KBM-7 (cell line): ENCODE results near the gene PLA2G4F.
A peak's percentile ranks its signal among the peaks of the same experiment; 100 is the strongest.

Source experiments
- DNase-seq: peaks from one replicate; pipeline ENCODE4 v3.0.0-alpha.2; 2015
- in situ Hi-C: fragments of 300-500 bp; cut with MboI; formaldehyde crosslinking; loops from 2 replicates; pipeline ENCODE4 v1.14.3; 2020; ENCODE audit warnings: low sequenced_read_pairs, low pct_unique_long_range_greater_than_20kb, mixed read lengths

Gene PLA2G4F

DNA sequence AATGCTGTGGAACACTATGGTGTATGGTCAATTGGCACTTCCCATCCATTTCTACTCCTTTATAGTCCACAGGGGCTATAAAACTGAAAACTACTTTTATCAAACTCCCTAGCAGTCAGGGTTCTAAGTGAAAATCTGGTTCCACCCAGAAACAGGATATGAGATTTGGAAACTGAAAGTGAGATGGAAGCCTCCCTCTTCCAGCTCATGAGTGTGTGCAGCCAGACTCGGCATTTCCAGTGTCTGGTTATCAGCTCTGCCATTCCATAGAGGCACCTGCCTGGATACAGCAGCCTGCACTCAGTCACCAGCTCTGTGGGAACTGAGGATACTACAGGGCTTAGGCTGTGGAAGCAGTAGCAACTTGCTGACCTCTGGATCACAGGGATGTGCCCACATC lies 14.7 kb upstream of the PLA2G4F start:
- no peak for DNase-seq
- in situ Hi-C loops: no loop called here

DNA sequence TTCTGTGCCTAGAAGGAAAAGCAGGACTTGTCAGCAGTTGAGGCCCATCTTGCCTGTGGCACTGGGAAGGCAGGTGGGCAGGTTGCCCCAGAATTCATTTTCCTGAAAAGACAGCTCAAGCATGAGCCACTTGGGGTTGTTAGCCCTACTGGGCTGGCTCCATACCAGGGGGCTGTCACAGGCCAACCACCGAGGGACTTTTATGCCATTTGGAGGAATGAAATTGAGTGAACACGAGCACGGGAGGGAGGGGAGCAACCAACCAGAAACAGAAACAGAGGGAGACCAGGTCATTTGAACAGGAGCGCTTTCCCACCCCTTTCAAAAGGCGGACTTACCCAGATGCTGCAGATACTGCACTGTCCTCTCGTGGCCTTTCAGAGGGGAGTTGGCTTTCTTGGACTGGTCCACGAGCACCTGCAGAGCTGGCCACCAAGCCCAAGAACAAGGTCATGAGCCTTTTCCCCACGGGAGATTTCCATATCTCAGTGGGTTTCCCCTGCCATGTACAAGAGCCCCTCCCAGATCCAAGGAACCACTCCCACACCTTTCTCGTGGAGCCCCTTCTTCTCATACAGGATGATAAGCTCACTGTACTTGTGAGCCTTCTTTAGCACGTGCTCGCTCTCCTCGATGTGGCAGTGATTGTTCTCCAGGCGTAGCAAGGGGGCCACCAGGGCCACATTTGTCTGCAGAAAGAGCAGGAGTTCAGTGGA lies 9.9 kb upstream of the PLA2G4F start:
- in situ Hi-C loops: no loop called here
- no peak for DNase-seq

DNA sequence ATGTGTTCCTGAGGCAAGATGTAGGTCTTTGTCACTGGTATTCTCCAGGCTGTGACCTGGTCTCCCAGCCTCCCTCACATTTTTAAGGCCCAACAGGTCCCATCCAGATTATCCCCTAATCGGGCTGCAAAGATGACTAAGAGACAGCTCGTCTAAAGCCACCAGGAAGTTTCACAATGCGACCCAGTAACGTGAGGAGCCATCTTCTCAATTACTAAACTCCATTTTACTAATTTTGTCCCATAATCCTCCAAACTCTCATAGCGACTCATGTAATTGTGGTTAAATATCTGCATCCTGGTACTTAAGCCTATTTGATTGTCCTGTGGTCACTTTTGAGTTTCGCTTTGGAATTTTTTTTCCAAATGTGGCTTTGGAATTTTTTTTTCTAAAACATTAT lies 8.7 kb upstream of the PLA2G4F start:
- in situ Hi-C loops: no loop called here
- DNase-seq: no peak

DNA sequence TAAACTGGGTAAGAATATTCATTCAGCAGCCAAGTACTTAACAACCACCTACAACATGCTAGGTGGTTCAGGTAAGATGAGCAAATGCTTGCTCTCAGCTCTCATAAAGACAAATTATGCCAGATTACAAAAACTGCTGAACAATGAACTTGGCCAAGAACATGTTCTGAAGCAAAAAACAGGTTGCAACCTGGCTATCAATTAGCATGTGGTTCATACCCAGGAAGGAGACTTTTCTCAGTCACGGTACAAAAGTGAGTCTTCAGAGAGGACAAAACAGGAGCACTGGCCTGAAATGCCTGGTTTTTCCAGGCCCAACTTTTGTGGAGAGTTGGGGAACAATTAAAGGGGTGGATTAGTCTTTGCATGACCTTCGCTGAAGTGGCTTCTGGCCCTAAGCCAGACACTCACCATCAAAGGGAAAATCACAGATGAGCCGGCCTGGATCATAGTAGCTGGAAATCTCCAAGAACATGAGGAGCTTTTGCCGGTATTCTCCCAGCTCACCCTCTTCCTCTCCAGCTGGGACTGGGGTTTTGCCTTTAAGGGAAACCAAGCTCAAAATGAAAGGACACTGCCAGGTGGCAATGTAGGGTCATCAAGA lies 7.6 kb upstream of the PLA2G4F start:
- in situ Hi-C loops: no loop called here
- no peak for DNase-seq

DNA sequence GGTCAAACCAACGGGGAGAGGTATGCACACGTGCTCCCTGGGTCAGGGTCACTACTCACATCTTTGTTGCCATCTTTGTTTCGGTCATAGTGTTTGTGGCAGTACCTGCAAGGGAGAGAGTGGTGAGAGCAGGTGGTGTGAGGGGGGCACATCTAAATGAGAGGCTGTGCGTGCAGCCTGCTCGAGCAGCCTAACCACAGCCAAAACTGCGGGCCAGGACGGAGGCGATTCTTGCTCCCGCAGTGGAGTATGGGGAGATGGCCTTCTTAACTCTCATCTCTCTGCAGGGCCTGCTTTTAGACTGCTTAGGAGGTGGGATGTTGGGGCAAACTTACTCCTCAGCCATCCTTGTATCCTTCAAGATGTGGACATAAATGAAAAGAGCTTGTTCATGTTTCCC lies 6.9 kb upstream of the PLA2G4F start:
- no peak for DNase-seq
- in situ Hi-C loops: no loop called here

DNA sequence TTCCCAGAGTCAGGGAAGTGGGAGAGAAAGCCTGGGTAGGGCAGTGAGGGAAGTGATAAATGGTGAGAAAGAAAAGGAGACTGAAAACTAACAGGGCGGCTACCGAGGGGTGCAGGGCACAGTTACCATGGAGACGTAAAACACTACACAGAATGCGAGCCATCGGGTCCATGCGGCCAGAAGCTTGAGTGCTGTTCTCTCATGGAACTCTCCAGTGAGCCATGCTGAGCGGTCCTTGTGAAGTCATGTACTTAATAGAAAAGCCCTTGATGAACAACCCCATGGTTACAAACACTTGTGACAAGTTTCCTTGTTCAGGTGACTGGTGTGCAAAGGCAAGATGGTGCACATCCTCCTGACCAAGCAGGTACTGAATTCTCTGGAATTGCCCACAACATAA lies 3.7 kb upstream of the PLA2G4F start:
- in situ Hi-C loops: no loop called here

DNA sequence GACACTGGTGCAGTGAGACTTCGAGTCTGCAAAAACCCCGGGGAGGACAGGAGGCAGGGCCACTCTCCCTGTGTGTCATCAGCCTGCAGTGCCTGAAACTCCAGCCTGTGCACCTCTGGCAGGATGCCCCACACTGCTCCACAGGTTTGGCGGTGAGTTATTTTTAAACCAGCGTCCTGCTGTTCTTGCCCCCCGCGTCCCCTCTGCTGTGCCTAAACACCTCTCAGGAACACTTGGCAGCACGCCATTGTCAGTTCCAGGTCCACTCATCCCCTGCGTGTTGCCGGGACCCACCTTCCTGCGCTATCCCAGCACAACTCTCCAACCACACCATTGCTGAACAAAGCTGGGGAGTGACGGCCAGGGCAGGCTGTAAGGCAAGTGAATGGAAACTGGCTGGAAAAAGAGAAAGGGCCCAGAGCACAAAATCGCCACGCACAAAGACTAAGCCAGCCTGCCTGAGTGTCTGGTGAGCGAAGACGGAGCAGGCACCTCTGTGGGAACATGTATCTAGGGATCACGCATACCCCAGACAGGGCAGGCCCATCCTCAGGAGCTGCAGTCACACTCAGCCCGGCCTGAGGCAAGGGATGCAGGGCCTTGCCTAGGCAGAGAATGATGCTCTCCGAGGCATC lies 3.1 kb upstream of the PLA2G4F start:
- DNase-seq: no peak
- in situ Hi-C loops: no loop called here

More for the DNA sequence above, 3.7 kb upstream of the PLA2G4F start:
- no peak for DNase-seq

DNA sequence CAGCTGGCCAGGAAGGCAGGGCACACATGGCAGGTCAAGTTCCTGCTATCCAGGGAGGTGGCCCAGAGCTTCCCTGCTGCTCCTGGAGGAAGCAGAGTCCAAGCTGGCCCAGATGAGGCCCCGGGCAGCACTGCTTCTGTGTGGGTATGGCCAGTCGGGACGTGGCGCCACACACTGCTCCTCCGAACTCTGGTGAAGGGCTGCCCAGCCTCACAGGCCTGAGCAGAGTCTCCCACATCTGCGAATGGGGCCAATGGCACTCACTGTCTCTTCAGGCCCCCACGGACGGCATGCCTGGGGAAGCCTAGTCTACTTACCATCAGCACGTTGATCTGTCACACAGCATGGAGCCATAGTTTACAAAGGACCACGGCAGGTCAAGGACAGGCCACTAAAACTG lies 2.5 kb upstream of the PLA2G4F start:
- no peak for DNase-seq
- in situ Hi-C loops: no loop called here

DNA sequence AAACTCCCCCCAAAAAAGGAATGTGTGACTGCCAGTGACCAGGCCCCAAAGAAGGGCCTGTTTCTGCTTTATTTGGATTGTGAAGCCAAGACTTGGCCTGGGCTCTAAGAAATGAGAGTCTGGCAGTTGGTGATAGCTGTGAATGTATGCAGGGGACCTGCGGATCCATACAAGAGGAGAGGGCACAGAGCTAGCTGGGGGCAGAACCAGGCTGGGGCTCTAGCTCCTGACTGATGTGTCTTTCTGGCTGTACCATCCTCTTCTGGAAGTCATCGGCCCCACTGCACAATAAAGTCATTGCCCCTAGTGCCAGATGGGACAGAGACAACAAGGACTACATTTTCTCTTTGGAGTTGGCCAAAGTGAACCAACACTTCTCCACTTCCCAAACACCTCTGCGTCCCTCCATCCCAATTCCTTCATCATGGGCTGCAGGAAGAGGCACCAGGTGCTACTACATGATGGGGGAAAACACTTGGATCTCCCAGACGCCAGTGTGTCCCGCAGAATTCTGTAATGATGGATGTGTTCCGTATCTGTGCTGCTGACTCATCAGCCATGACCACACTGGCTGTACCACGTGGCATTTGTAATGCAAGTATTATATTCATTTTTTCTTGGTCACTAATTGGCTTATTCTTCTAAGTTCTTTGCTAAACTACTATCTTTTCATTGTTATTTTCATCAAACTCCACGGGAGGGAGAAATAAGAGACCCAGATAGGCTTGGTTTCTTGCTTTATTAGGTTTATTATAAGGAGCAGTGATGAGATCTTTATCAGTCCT lies 1.7 kb upstream of the PLA2G4F start:
- DNase-seq: no peak
- in situ Hi-C loops: no loop called here

DNA sequence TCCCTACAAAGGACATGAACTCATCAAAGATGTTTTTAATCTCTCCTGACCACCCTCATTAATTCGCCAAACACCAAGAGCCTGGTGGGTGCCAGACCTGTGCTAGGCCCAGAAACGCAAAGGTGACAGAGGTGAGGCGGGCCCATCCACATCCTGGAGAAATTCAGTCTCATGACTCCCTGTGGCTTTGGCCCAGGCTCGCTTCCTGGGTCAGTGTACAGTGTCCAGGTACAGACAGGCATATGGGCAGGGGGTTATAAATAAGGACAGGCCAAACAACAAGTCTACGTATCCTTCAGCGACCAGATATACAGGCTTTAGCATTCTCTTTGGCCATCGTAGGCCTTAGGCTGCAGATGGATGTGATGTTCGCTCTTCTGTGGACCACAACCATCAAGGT lies 945 bp upstream of the PLA2G4F start:
- no peak for DNase-seq
- in situ Hi-C loops: no loop called here

DNA sequence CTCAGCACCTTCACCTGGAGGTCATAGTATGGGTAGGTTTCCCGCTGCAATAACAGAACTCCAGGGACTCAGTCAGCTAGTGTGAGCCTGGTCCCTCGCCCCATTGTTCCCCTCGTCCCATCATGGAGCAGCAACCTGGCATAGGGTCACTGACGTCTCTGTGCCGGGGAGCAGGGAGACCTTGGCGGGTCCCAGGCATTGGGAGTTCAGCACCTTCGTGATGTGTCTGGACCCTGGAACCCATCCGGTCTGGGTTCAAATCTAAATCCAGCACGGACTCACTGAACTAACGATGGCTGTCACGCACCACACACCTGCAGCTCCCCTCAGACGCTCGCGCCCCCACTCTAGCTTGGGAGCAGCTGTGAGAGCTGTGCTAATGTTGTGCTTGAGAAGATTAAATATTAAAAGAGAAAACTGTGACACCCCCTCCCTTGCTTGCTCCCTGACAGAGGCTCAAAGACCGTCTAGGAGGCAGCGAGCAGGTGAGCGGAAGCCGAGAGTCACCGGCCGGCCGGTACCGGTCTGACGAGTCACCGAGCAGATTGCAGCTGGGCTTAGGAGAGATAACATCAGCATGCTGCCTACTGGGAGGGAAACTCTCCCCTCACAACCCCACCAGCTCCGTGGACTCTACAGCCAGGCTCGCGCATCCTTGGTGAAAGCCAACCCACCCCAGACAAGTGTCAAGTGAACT lies 742 bp downstream of the PLA2G4F start:
- in situ Hi-C loops: no loop called here
- no peak for DNase-seq

DNA sequence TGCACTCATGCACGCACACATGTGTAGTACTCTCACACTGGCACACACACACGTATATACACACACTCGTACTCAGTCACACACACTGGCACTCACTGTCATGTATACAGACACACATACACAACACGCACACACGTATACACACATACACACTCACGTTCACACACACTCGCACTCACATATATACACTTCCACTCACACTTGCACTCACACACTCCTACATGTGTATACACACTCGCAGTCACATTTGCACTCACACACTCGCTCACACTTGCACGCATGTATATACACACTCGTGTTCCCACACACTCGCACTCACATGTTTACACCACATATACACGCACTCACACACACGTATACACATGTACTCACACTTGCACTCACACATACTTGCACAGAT lies 1.5 kb downstream of the PLA2G4F start:
- DNase-seq: no peak
- in situ Hi-C loops: no loop called here

DNA sequence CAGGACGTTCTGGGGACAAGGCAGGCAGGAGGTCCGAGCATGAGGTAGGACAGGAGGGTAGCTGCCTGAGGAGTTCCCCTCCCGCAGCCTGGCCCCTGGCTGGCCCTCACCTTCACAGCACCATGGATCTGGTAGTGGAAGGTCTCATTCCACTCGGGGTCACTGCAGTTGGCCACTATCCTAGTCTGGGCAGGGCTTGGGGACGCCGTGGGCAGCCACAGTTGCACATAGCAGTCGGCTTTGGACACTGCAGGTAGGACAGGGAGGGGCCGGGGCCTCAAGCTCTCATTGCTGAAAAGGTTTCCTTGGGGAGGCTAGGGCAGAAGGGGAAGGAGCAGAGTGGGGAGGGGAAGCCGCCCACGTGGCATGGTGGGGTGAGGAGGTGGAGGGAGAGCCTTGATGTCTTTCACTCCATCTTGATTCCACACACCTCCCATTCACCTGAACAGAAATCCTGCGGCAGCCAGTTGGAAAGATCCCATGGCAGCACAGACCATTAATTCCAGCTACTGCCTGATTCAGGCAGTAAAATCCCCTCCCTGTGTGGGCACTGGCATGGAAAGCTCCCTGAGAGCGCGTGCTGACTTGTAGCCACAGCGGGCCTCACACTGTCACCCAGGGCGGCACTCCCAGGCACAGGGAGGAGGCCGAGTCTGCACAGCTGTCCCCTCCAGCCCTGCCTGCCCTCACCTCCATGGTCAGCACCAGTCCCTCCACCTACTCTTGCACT lies 2.1 kb downstream of the PLA2G4F start:
- DNase-seq: no peak
- in situ Hi-C loops: no loop called here

DNA sequence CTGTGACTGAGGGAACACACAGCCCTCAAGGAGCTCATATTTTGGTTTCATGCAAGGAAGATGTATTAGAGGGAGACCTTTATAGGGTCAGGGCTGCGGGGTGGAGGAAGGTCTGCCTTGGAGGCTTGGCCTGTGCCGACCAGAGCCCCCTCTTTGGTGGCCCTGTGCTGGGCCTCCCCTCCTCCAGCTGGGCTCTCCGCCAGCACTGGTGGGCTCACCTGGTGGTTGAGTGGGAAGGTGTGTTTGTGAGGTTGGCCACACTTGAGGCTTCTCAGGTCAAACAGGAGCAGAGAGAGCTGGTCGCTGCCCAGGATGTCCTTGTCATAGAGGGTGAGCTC lies 2.6 kb downstream of the PLA2G4F start:
- in situ Hi-C loops: no loop called here
- DNase-seq: no peak

DNA sequence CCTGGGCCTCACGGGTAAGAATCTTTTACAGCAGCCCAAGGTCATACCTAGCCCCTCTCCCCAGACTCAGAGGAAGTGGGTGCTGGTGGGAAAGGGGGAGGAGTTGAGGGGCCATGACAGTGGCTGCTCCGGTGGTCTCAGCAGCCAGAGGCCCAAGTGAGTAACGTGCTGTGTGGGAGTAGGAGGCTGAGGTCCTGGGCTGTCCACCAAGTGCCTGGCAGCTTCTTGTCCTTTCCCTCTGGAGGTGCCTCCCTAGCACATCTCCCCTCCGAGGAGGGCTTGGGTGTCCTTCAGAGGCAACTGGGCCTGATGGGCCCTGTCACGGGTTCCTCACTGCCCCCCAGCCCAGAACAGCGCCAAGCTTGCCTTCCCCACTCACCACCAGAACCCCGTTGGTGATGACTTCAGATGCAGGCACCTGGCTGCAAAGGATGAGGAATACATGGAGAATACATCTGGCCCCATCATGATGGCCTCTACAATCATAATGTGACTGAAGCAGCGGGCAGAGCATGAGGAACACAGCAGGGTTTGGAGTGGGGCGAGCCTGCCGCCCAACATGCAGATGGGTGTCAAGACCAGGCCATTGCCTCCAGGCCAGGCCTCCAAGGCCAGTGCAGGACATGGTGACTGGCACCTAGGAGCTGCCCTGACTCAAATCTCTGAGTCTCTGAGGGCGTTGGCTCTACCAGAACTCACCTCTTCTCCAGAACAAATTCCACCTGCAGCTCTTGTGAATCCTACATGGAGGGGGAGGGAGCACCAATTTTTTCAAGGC lies 3.3 kb downstream of the PLA2G4F start:
- in situ Hi-C loops: no loop called here
- no peak for DNase-seq

DNA sequence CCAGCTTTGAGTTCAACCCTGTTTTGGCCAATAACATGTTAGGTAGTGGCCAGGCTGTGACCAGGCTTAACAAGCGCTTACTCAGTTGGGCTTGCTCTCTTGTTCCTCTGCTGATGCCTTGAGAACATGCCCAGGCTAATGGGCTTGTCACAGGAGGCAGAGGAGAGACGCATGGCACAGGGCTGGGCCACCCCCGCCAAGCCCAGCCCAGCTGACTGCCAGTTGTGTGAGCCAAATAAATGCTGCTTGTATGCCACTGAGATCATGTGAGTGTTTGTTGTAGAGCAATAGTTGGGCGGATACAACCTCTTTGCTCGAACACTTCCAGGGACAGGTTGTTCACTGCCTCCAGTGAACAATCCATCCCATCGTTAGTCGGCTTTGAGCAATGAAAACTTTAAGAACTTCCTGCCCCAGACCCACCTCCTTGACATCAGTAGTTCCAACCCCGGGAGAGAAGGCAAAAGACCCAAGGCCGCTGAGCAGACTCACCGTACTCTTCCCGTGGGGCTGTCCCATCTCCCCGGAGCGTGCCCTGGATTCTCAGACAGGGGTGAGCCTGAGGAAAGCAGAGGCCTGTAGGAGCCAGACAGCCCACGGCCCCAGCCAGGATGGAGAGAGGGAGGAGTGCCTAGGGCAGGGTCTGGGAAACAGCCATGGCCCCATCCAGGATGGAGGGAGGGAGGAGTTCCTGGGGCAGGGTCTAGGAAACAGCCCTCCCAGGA lies 4.1 kb downstream of the PLA2G4F start:
- DNase-seq: peak; percentile 35

DNA sequence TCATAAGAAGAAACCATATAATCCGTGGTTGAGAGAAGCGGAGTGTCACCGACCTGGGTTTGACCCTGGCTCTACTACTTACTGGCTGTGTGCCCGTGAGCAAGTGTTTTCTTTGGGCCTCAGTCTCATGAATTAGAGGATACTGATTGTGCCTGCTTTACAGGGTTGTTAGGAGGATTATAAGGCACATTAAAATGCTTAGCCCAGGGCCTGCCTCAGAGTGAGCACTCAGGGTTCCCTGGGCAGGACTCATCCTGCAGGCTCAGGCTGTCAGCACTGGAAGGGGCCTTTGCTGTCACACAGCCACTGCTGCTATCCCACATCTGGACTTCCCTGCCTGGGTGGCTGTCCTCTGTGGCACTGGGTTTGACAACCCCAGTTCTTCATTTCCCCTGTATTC lies 4.7 kb downstream of the PLA2G4F start:
- in situ Hi-C loops: no loop called here

More for the DNA sequence above, 4.1 kb downstream of the PLA2G4F start:
- in situ Hi-C loops: no loop called here

DNA sequence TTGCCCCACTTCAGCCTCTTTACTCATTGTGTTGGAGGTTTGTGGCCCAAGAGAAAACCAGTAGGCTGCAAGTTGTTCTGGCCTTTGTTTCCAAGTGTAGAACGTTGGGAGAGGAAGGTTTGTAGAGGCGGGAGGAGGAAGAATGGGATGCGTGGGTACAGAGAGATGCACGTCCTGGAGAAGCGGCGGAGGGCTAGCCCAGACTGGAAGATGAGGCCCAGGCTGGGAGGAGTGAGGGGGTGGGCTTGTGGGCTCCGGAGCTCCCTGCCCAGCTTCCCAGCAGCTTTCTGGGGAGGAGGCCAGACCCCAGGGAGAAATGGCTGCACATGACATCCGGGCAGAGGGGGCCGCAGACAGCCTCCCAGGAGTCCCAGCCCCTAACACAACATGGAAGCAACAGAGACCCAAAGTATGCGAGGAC lies 5.3 kb downstream of the PLA2G4F start:
- in situ Hi-C loops: no loop called here
- no peak for DNase-seq

More for the DNA sequence above, 4.7 kb downstream of the PLA2G4F start:
- DNase-seq: no peak
